Measurements from ENCODE around the gene GRIK3. TPM values are rescaled to one million over a fixed set of nuclear protein-coding genes. Genes with fewer than 3 reads are reported as not detected.

Gene GRIK3
- total RNA-seq, 1 donor from 2014 or later = 30.2 TPM

- DNase-seq (ENCODE audit: low spot score in 2 of 2) (no peak), FAIRE-seq (no peak)
Measured at GRCh38 chr1:36884029-36884701, 150.2 kb downstream of the GRIK3 start.

- no peak for DNase-seq (ENCODE audit: low spot score in 2 of 2)
Measured at GRCh38 chr1:36883315-36883949, 150.9 kb downstream of the GRIK3 start.

GRCh38 chr1:36882536-36883285 is 151.6 kb downstream of the GRIK3 start:
- DNase-seq (ENCODE audit: low spot score in 2 of 2) (no peak), FAIRE-seq (no peak)

More at GRCh38 chr1:36883315-36883949, 150.9 kb downstream of the GRIK3 start:
- no peak for FAIRE-seq

- DNase-seq (ENCODE audit: low spot score in 2 of 2) = no peak
- FAIRE-seq = no peak
Measured at GRCh38 chr1:36881541-36881940, 152.8 kb downstream of the GRIK3 start.

- peak in 1 of 2 donors; percentile 0 for DNase-seq (ENCODE audit: low spot score in 2 of 2)
- FAIRE-seq = no peak
Measured at GRCh38 chr1:36881068-36881405, 153.3 kb downstream of the GRIK3 start.

- DNase-seq (ENCODE audit: low spot score in 2 of 2) (no peak), FAIRE-seq (no peak)
Measured at GRCh38 chr1:36880155-36881067, 153.9 kb downstream of the GRIK3 start.

GRCh38 chr1:36879613-36880012 is 154.7 kb downstream of the GRIK3 start:
- FAIRE-seq (no peak), DNase-seq (ENCODE audit: low spot score in 2 of 2) (no peak)

GRCh38 chr1:36876990-36877389 is 157.3 kb downstream of the GRIK3 start:
- no peak for FAIRE-seq
- DNase-seq (ENCODE audit: low spot score in 2 of 2) = no peak

GRCh38 chr1:36874271-36875060 is 159.8 kb downstream of the GRIK3 start:
- no peak for DNase-seq (ENCODE audit: low spot score in 2 of 2)
- no peak for FAIRE-seq

- FAIRE-seq = no peak
- no peak for DNase-seq (ENCODE audit: low spot score in 2 of 2)
Measured at GRCh38 chr1:36872858-36873257, 161.5 kb downstream of the GRIK3 start.

- FAIRE-seq (no peak), DNase-seq (ENCODE audit: low spot score in 2 of 2) (no peak)
Measured at GRCh38 chr1:36872126-36872754, 162.1 kb downstream of the GRIK3 start.

GRCh38 chr1:36871146-36871971 is 163.0 kb downstream of the GRIK3 start:
- FAIRE-seq (no peak), DNase-seq (ENCODE audit: low spot score in 2 of 2) (peak in 1 of 2 donors; percentile 37)

GRCh38 chr1:36869826-36870225 is 164.5 kb downstream of the GRIK3 start:
- FAIRE-seq = no peak
- DNase-seq (ENCODE audit: low spot score in 2 of 2) = no peak

- FAIRE-seq = no peak
- no peak for DNase-seq (ENCODE audit: low spot score in 2 of 2)
Measured at GRCh38 chr1:36869054-36869453, 165.3 kb downstream of the GRIK3 start.

- DNase-seq (ENCODE audit: low spot score in 2 of 2) (no peak), FAIRE-seq (no peak)
Measured at GRCh38 chr1:36867575-36867974, 166.7 kb downstream of the GRIK3 start.

- FAIRE-seq = no peak
- no peak for DNase-seq (ENCODE audit: low spot score in 2 of 2)
Measured at GRCh38 chr1:36866169-36866814, 168.0 kb downstream of the GRIK3 start.

GRCh38 chr1:36865602-36865900 is 168.8 kb downstream of the GRIK3 start:
- FAIRE-seq (no peak), DNase-seq (ENCODE audit: low spot score in 2 of 2) (no peak)
